ENCODE measurements around the gene TRABD2B.
"Not testable (repeated sequence)": the region's sequence is repeated elsewhere in the genome, so short reads cannot be mapped to it uniquely, and the experiment has no call there.

The TRABD2B gene

GRCh38 chr1:47963568-47964358, 33.4 kb downstream of the TRABD2B start:
- DNase-seq, result no peak

GRCh38 chr1:47962750-47963492, 34.3 kb downstream of the TRABD2B start:
- DNase-seq, result no peak

- DNase-seq, result not testable (repeated sequence)
Measured at GRCh38 chr1:47961835-47962234, 35.4 kb downstream of the TRABD2B start.

GRCh38 chr1:47956491-47956890, 40.7 kb downstream of the TRABD2B start:
- not testable (repeated sequence) for DNase-seq

- DNase-seq, result no peak
Measured at GRCh38 chr1:47953661-47954060, 43.5 kb downstream of the TRABD2B start.

GRCh38 chr1:47951545-47952235, 45.5 kb downstream of the TRABD2B start:
- no peak for DNase-seq

GRCh38 chr1:47951026-47951425, 46.2 kb downstream of the TRABD2B start:
- DNase-seq, result no peak

GRCh38 chr1:47950471-47950870, 46.7 kb downstream of the TRABD2B start:
- no peak for DNase-seq

GRCh38 chr1:47948126-47948525, 49.1 kb downstream of the TRABD2B start:
- DNase-seq, result no peak

- no peak for DNase-seq
Measured at GRCh38 chr1:47947531-47947930, 49.7 kb downstream of the TRABD2B start.

- no peak for DNase-seq
Measured at GRCh38 chr1:47944561-47944960, 52.6 kb downstream of the TRABD2B start.

GRCh38 chr1:47942240-47942629, 55.0 kb downstream of the TRABD2B start:
- no peak for DNase-seq

- DNase-seq, result no peak
Measured at GRCh38 chr1:47941609-47942239, 55.5 kb downstream of the TRABD2B start.

GRCh38 chr1:47940779-47941178, 56.4 kb downstream of the TRABD2B start:
- DNase-seq, result no peak

GRCh38 chr1:47940326-47940725, 56.9 kb downstream of the TRABD2B start:
- no peak for DNase-seq

- DNase-seq, result no peak
Measured at GRCh38 chr1:47938520-47938919, 58.7 kb downstream of the TRABD2B start.

- DNase-seq, result no peak
Measured at GRCh38 chr1:47937586-47938254, 59.5 kb downstream of the TRABD2B start.

- no peak for DNase-seq
Measured at GRCh38 chr1:47936916-47937551, 60.2 kb downstream of the TRABD2B start.

GRCh38 chr1:47935856-47936255, 61.3 kb downstream of the TRABD2B start:
- no peak for DNase-seq

- DNase-seq, result no peak
Measured at GRCh38 chr1:47935163-47935562, 62.0 kb downstream of the TRABD2B start.

GRCh38 chr1:47934243-47934805, 62.9 kb downstream of the TRABD2B start:
- no peak for DNase-seq

GRCh38 chr1:47932743-47933142, 64.4 kb downstream of the TRABD2B start:
- no peak for DNase-seq
